Measurements from ENCODE around the gene POLR3E. TPM values are rescaled to one million over a fixed set of nuclear protein-coding genes. Genes with fewer than 3 reads are reported as not detected.
"Not testable (repeated sequence)": the region's sequence is repeated elsewhere in the genome, so short reads cannot be mapped to it uniquely, and the experiment has no call there.

Gene POLR3E
- total RNA-seq, 1 experiment from 2014 or later = 69.8 TPM

DNA sequence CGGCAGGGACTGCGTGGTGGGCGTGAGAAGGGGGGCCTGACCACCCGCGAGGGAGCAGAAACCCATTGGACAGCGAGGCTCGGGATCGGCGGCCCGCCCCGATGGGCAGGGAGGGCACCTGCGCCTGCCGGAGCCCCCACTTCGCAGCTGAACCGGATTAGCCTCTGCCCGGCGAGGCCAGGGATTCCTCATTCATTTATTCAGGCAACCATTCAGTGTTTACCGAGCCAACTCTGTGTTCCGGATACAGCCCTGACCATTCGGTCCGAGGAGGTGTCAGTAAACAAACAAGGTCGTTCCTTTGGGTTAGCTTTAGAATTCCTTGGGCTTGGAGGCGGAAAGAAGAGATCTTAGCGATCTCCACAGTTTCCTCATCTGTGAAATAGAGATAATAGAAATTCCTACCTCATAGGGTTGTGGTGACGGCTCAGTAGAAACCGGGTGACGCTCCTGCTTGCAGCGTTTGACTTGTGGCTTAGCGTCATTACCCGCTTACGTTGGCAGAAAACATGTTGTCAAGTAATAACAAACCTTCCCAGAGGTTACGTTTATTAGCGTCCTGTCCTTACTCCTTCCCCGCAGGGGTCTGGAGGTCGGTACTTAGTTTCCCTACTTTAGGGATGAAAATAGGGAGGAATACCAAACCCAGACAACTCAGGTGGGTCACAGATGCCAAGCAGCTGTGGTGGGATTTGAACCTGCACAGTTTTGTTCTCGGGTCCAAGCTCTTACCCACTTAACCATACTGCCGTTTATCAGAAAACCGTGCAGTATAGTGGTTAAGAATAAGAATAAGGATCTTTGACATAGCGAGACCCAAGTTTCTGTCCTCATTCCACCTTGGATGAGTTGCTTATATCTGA, 893 bp downstream of the POLR3E start:
- H3K4me3 ChIP-seq (ENCODE audit: low read depth, low read length, poor library complexity, severe bottlenecking) = peak overlapping the region; percentile 88
- H3K36me3 ChIP-seq (ENCODE audit: insufficient read depth, low read length, poor library complexity, severe bottlenecking) = peaks cover 9% of the 10 kb centered on the region
- BruUV-seq (replicated peaks) = TSS peak; percentile 100
- peak overlapping the region; percentile 96 for H3K27ac ChIP-seq (ENCODE audit: low read depth, low read length, poor library complexity, severe bottlenecking)
- ChIA-PET POLR2A (ENCODE audit: low non-redundant PET) (interaction anchor here (0.7 kb wide), 1 partner anchor 386 kb away, joined by 3 read pairs; no protein-coding TSS in a partner anchor), CTCF (no interaction called here)
- no peak for TF ChIP-seq EZH2 (IDR thresholded peaks at IDR 0.05; ENCODE audit: borderline replicate concordance, low read depth, low read length, poor library complexity, severe bottlenecking)
- TF ChIP-seq, protein P1, sequence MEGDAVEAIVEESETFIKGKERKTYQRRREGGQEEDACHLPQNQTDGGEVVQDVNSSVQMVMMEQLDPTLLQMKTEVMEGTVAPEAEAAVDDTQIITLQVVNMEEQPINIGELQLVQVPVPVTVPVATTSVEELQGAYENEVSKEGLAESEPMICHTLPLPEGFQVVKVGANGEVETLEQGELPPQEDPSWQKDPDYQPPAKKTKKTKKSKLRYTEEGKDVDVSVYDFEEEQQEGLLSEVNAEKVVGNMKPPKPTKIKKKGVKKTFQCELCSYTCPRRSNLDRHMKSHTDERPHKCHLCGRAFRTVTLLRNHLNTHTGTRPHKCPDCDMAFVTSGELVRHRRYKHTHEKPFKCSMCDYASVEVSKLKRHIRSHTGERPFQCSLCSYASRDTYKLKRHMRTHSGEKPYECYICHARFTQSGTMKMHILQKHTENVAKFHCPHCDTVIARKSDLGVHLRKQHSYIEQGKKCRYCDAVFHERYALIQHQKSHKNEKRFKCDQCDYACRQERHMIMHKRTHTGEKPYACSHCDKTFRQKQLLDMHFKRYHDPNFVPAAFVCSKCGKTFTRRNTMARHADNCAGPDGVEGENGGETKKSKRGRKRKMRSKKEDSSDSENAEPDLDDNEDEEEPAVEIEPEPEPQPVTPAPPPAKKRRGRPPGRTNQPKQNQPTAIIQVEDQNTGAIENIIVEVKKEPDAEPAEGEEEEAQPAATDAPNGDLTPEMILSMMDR (conservative IDR thresholded peaks at IDR 0.05; ENCODE audit: low read depth, low read length) = no peak
- DNase-seq (ENCODE audit: low spot score) = peak; percentile 96
- no peaks in the 10 kb centered on the region for H3K27me3 ChIP-seq (replicated peaks; ENCODE audit: insufficient read depth, low read depth, low read length, poor library complexity)
- intact Hi-C loops (cut with micrococcal nuclease; ENCODE audit: unreplicated experiment) = loop anchor here (1.0 kb wide), 1 partner anchor 102 kb away; no protein-coding TSS in a partner anchor
- no peaks in the 10 kb centered on the region for H3K4me1 ChIP-seq (ENCODE audit: insufficient read depth, low read length, poor library complexity, severe bottlenecking)
- no peaks in the 10 kb centered on the region for H3K9me3 ChIP-seq (ENCODE audit: low read depth, low read length, poor library complexity, severe bottlenecking)

DNA sequence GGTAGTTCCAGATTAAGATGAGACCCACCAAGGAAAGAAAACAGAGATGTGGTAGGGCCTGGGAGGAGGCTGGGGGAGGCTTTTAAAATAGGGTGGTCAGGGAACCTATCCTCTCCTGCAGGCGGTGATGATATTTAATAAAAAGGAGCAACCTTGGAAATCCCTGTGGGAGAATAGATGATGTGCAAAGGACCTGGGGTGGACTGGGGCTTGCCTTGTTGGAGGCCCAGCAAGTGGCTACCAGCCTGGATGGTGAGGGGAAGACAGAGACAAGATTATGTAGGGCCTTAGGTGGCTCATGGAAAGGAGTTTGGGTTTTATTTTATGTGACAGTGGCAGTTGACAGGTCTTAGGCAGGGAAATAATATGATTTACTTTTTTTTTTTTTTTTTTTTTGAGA, 1.8 kb downstream of the POLR3E start:
- TF ChIP-seq, protein P1 (conservative IDR thresholded peaks at IDR 0.05; ENCODE audit: low read depth, low read length) = no peak
- TF ChIP-seq EZH2 (IDR thresholded peaks at IDR 0.05; ENCODE audit: borderline replicate concordance, low read depth, low read length, poor library complexity, severe bottlenecking) = no peak
- Histone ChIP-seq H3K27ac (ENCODE audit: low read depth, low read length, poor library complexity, severe bottlenecking) (no peak overlapping the region), H3K4me3 (ENCODE audit: low read depth, low read length, poor library complexity, severe bottlenecking) (no peak overlapping the region), H3K4me1 (ENCODE audit: insufficient read depth, low read length, poor library complexity, severe bottlenecking) (no peaks in the 10 kb centered on the region), H3K9me3 (ENCODE audit: low read depth, low read length, poor library complexity, severe bottlenecking) (no peaks in the 10 kb centered on the region), H3K36me3 (ENCODE audit: insufficient read depth, low read length, poor library complexity, severe bottlenecking) (peaks cover 9% of the 10 kb centered on the region), H3K27me3 (replicated peaks; ENCODE audit: insufficient read depth, low read depth, low read length, poor library complexity) (no peaks in the 10 kb centered on the region)
- BruUV-seq (replicated peaks) = no TSS peak
- ChIA-PET CTCF (no interaction called here), POLR2A (ENCODE audit: low non-redundant PET) (no interaction called here)
- DNase-seq (ENCODE audit: low spot score) = no peak
- intact Hi-C loops (cut with micrococcal nuclease; ENCODE audit: unreplicated experiment) = no loop called here

DNA sequence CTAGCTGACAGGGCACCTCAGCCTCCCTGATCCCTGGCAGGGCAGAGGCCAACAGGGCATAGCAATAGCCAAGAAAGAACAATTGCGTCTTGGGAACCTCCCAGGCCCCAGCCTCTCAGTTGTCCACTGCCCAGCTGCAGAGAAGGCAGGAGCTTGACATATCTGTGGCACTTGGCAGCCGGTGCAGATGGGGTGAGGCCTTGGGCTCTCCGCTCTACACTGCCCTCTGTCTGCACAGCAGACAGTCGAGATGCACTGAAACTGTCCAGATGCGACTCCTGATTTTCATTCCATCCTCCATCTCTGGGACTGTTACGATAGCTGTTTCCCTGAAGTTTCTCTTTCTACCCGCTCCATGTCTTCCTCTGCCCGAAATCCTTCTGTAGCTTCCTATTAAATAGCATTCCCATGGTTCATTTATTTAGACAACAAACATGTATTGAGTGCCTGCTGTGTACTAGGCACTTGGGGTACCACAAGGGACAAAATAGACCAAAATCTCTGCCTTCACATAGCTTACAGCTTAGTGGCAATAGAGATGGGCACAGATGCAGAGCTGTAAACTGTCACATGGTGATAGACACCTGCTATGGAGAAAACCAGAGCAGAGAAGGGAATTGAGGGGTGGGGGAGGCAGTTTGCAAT, 3.3 kb downstream of the POLR3E start:
- POLR2A ChIA-PET (ENCODE audit: low non-redundant PET) = no interaction called here
- TF ChIP-seq EZH2 (IDR thresholded peaks at IDR 0.05; ENCODE audit: borderline replicate concordance, low read depth, low read length, poor library complexity, severe bottlenecking) = no peak
- TF ChIP-seq, protein P1 (conservative IDR thresholded peaks at IDR 0.05; ENCODE audit: low read depth, low read length) = peak; percentile 68
- CTCF ChIA-PET = interaction anchor here (1.2 to 1.6 kb wide), 4 partner anchors 11 to 112 kb away, joined by 3 to 10 read pairs (median 6); partner anchors contain the start of gene EEF2K
- H3K4me3 ChIP-seq (ENCODE audit: low read depth, low read length, poor library complexity, severe bottlenecking) = no peak overlapping the region
- H3K36me3 ChIP-seq (ENCODE audit: insufficient read depth, low read length, poor library complexity, severe bottlenecking) = peaks cover 9% of the 10 kb centered on the region
- H3K27ac ChIP-seq (ENCODE audit: low read depth, low read length, poor library complexity, severe bottlenecking) = no peak overlapping the region
- H3K4me1 ChIP-seq (ENCODE audit: insufficient read depth, low read length, poor library complexity, severe bottlenecking) = no peaks in the 10 kb centered on the region
- H3K27me3 ChIP-seq (replicated peaks; ENCODE audit: insufficient read depth, low read depth, low read length, poor library complexity) = no peaks in the 10 kb centered on the region
- intact Hi-C loops (cut with micrococcal nuclease; ENCODE audit: unreplicated experiment) = no loop called here
- DNase-seq (ENCODE audit: low spot score) = peak; percentile 60
- no TSS peak for BruUV-seq (replicated peaks)
- no peaks in the 10 kb centered on the region for H3K9me3 ChIP-seq (ENCODE audit: low read depth, low read length, poor library complexity, severe bottlenecking)

DNA sequence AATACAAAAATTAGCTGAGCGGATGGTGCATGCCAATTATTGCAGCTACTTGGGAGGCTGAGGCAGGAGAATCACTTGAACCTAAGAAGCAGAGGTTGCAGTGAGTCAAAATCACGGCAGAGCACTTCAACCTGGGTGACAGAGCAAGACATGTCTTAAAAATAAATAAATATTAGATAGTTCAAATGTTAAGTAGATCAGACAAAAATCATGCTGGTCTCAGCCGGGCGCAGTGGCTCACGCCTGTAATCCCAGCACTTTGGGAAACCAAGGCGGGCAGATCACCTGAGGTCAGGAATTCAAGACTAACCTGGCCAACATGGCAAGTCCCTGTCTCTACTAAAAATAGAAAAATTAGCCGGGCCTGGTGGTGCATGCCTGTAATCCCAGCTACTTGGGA, 4.2 kb downstream of the POLR3E start:
- H3K4me3 ChIP-seq (ENCODE audit: low read depth, low read length, poor library complexity, severe bottlenecking); H3K27ac ChIP-seq (ENCODE audit: low read depth, low read length, poor library complexity, severe bottlenecking); H3K36me3 ChIP-seq (ENCODE audit: insufficient read depth, low read length, poor library complexity, severe bottlenecking); DNase-seq (ENCODE audit: low spot score); CTCF ChIA-PET; H3K9me3 ChIP-seq (ENCODE audit: low read depth, low read length, poor library complexity, severe bottlenecking); H3K27me3 ChIP-seq (replicated peaks; ENCODE audit: insufficient read depth, low read depth, low read length, poor library complexity); BruUV-seq (replicated peaks); intact Hi-C loops (cut with micrococcal nuclease; ENCODE audit: unreplicated experiment); H3K4me1 ChIP-seq (ENCODE audit: insufficient read depth, low read length, poor library complexity, severe bottlenecking); POLR2A ChIA-PET (ENCODE audit: low non-redundant PET): not testable (repeated sequence)

All from A673 (cell line).